Measurements from ENCODE around the gene COL4A2. TPM values are rescaled to one million over a fixed set of nuclear protein-coding genes. Genes with fewer than 3 reads are reported as not detected.

The COL4A2 gene
- polyA plus RNA-seq, 3 donors, result 93.5 to 632 (median 260) TPM

GRCh38 chr13:110551284-110551683 is 244.2 kb downstream of the COL4A2 start:
- 46 to 88% (median 83%) methylated on average over 11 of the region's 11 CpGs for WGBS, 3 donors
- no peak overlapping the region for H3K27ac ChIP-seq (ENCODE audit: low read depth, low read length)

GRCh38 chr13:110552767-110553166 is 245.7 kb downstream of the COL4A2 start:
- no peak overlapping the region for H3K27ac ChIP-seq (ENCODE audit: low read depth, low read length)
- WGBS, 3 donors, result 87 to 96% (median 95%) methylated on average over 9 of the region's 9 CpGs

- H3K27ac ChIP-seq (ENCODE audit: low read depth, low read length), result no peak overlapping the region
- 71 to 74% (median 73%) methylated on average over 4 of the region's 4 CpGs for WGBS, 3 donors
Observed at GRCh38 chr13:110553417-110553816, 246.3 kb downstream of the COL4A2 start.

- H3K27ac ChIP-seq (ENCODE audit: low read depth, low read length), result no peak overlapping the region
- whole genome bisulfite sequencing, 3 donors, result 66 to 90% (median 86%) methylated on average over 8 of the region's 8 CpGs
Observed at GRCh38 chr13:110554227-110554836, 247.2 kb downstream of the COL4A2 start.

GRCh38 chr13:110554946-110555345 is 247.9 kb downstream of the COL4A2 start:
- WGBS, 3 donors, result 80 to 88% (median 88%) methylated on average over 15 of the region's 16 CpGs
- no peak overlapping the region for H3K27ac ChIP-seq (ENCODE audit: low read depth, low read length)

- 35 to 86% (median 83%) methylated on average over 16 of the region's 16 CpGs for WGBS, 3 donors
- no peak overlapping the region for H3K27ac ChIP-seq (ENCODE audit: low read depth, low read length)
Observed at GRCh38 chr13:110555601-110556223, 248.6 kb downstream of the COL4A2 start.

GRCh38 chr13:110556224-110556606 is 249.1 kb downstream of the COL4A2 start:
- no peak overlapping the region for H3K27ac ChIP-seq (ENCODE audit: low read depth, low read length)
- WGBS, 3 donors, result 42 to 94% (median 93%) methylated on average over 1 of the region's 1 CpG

- 79 to 95% (median 93%) methylated on average over 5 of the region's 5 CpGs for WGBS, 3 donors
- H3K27ac ChIP-seq (ENCODE audit: low read depth, low read length), result no peak overlapping the region
Observed at GRCh38 chr13:110557082-110557481, 250.0 kb downstream of the COL4A2 start.

GRCh38 chr13:110557610-110558305 is 250.7 kb downstream of the COL4A2 start:
- H3K27ac ChIP-seq (ENCODE audit: low read depth, low read length), result no peak overlapping the region
- 65 to 88% (median 86%) methylated on average over 23 of the region's 23 CpGs for WGBS, 3 donors

GRCh38 chr13:110559429-110559943 is 252.4 kb downstream of the COL4A2 start:
- H3K27ac ChIP-seq (ENCODE audit: low read depth, low read length), result no peak overlapping the region
- 25 to 57% (median 32%) methylated on average over 15 of the region's 15 CpGs for WGBS, 3 donors

- 35 to 72% (median 57%) methylated on average over 6 of the region's 6 CpGs for WGBS, 3 donors
- no peak overlapping the region for H3K27ac ChIP-seq (ENCODE audit: low read depth, low read length)
Observed at GRCh38 chr13:110559986-110560385, 252.9 kb downstream of the COL4A2 start.

GRCh38 chr13:110560601-110561343 is 253.7 kb downstream of the COL4A2 start:
- peak overlapping the region; percentile 41 for H3K27ac ChIP-seq (ENCODE audit: low read depth, low read length)
- 1 to 3% (median 3%) methylated on average over 29 of the region's 29 CpGs for WGBS, 3 donors

GRCh38 chr13:110561344-110562035 is 254.4 kb downstream of the COL4A2 start, which contains the start of gene RAB20:
RAB20 (minus strand) TSS chr13:110561722; CDS start chr13:110561519, 203 bp downstream.
- 0 to 1% (median 0%) methylated on average over 60 to 74 of the region's 79 CpGs for WGBS, 3 donors
- H3K27ac ChIP-seq (ENCODE audit: low read depth, low read length), result peak within 1 kb of the TSS; percentile 41

- WGBS, 3 donors, result 9 to 12% (median 9%) methylated on average over 24 of the region's 24 CpGs
- no peak overlapping the region for H3K27ac ChIP-seq (ENCODE audit: low read depth, low read length)
Observed at GRCh38 chr13:110562036-110562597, 255.0 kb downstream of the COL4A2 start.

Measured in adipose tissue (tissue), 3 donors.